Progenitor cell of endocrine pancreas (in vitro differentiated cells): ENCODE results near the gene COL3A1. TPM values are rescaled to one million over a fixed set of nuclear protein-coding genes. Genes with fewer than 3 reads are reported as not detected.

Experiments used
- DNase-seq: peaks from one replicate; pipeline ENCODE4 v3.0.0; 2021; ENCODE audit warnings: low spot score; ENCODE audit not compliant: unreplicated experiment
- H3K27ac Mint-ChIP-seq: 2 replicates; pipeline ENCODE4 v1.8.0; 2021; ENCODE audit warnings: mild to moderate bottlenecking, moderate library complexity, mixed read lengths
- H3K27me3 Mint-ChIP-seq: 2 replicates; pipeline ENCODE4 v1.8.0; 2021; ENCODE audit warnings: mixed read lengths
- H3K36me3 Mint-ChIP-seq: 2 replicates; pipeline ENCODE4 v1.8.0; 2022; ENCODE audit warnings: mixed read lengths; ENCODE audit not compliant: insufficient read depth
- H3K4me1 Mint-ChIP-seq: 2 replicates; pipeline ENCODE4 v1.8.0; 2021; ENCODE audit warnings: low read depth, mixed read lengths
- H3K4me3 Mint-ChIP-seq: 2 replicates; pipeline ENCODE4 v1.8.0; 2021; ENCODE audit warnings: low read depth, mild to moderate bottlenecking, moderate library complexity, mixed read lengths
- H3K9me3 Mint-ChIP-seq: 2 replicates; pipeline ENCODE4 v1.8.0; 2021; ENCODE audit warnings: low read depth, mixed read lengths
- total RNA-seq: library from RNA; stranded (reverse); gene quantifications from 2 replicates; pipeline ENCODE4 v1.2.1, GENCODE V29; 2021
- TF ChIP-seq, protein P1 (sequence below): fragments of 200-600 bp; sonication (generic); IDR thresholded peaks from one replicate; pipeline ENCODE4 v1.5.0; 2021; ENCODE audit warnings: antibody characterized with exemption, mild to moderate bottlenecking; ENCODE audit not compliant: unreplicated experiment

Gene COL3A1
- total RNA-seq, 1 donor from 2014 or later, result 15.5 TPM

GRCh38 chr2:188957646-188958045 lies 16.5 kb upstream of the COL3A1 start:
- no peaks in the 10 kb centered on the region for H3K36me3 Mint-ChIP-seq
- H3K9me3 Mint-ChIP-seq, result peaks cover 5% of the 10 kb centered on the region

DNA sequence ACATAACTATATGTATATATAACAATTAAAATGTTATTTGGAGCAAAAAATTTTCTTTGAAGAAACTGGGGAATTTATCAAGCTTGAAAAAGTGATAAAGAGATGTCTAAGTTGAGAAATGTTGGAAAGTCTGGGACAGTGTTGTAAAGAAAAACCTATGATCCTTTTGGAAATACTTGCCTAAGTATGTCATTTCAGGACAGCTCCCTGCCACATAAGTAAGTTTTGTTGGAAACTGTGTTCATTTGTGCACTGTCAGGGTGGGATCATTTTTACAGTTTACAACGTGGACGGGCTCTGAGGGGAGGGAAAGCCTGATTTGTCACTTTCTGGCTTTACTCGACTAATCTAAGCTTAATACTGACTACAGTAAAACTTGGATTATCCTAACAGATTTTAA lies 10.4 kb upstream of the COL3A1 start:
- Mint-ChIP-seq H3K36me3 (no peaks in the 10 kb centered on the region), H3K27me3 (no peaks in the 10 kb centered on the region), H3K4me3 (no peak overlapping the region), H3K4me1 (no peaks in the 10 kb centered on the region), H3K9me3 (peaks cover 5% of the 10 kb centered on the region), H3K27ac (no peak overlapping the region)
- TF ChIP-seq, protein P1, sequence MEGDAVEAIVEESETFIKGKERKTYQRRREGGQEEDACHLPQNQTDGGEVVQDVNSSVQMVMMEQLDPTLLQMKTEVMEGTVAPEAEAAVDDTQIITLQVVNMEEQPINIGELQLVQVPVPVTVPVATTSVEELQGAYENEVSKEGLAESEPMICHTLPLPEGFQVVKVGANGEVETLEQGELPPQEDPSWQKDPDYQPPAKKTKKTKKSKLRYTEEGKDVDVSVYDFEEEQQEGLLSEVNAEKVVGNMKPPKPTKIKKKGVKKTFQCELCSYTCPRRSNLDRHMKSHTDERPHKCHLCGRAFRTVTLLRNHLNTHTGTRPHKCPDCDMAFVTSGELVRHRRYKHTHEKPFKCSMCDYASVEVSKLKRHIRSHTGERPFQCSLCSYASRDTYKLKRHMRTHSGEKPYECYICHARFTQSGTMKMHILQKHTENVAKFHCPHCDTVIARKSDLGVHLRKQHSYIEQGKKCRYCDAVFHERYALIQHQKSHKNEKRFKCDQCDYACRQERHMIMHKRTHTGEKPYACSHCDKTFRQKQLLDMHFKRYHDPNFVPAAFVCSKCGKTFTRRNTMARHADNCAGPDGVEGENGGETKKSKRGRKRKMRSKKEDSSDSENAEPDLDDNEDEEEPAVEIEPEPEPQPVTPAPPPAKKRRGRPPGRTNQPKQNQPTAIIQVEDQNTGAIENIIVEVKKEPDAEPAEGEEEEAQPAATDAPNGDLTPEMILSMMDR, result no peak
- no peak for DNase-seq

More at GRCh38 chr2:188957646-188958045, 16.5 kb upstream of the COL3A1 start:
- TF ChIP-seq, protein P1, result no peak
- Mint-ChIP-seq H3K27ac (no peak overlapping the region), H3K4me1 (no peaks in the 10 kb centered on the region), H3K4me3 (no peak overlapping the region), H3K27me3 (no peaks in the 10 kb centered on the region)
- no peak for DNase-seq

GRCh38 chr2:188964976-188965546 lies 9.1 kb upstream of the COL3A1 start:
- Mint-ChIP-seq H3K4me3 (no peak overlapping the region), H3K27me3 (no peaks in the 10 kb centered on the region), H3K4me1 (no peaks in the 10 kb centered on the region), H3K9me3 (no peaks in the 10 kb centered on the region), H3K27ac (no peak overlapping the region), H3K36me3 (no peaks in the 10 kb centered on the region)
- TF ChIP-seq, protein P1, result no peak
- no peak for DNase-seq

GRCh38 chr2:188965563-188965962 lies 8.6 kb upstream of the COL3A1 start:
- Mint-ChIP-seq H3K9me3 (no peaks in the 10 kb centered on the region), H3K27me3 (no peaks in the 10 kb centered on the region), H3K27ac (no peak overlapping the region), H3K4me3 (no peak overlapping the region), H3K4me1 (no peaks in the 10 kb centered on the region), H3K36me3 (no peaks in the 10 kb centered on the region)
- no peak for DNase-seq
- TF ChIP-seq, protein P1, result no peak

DNA sequence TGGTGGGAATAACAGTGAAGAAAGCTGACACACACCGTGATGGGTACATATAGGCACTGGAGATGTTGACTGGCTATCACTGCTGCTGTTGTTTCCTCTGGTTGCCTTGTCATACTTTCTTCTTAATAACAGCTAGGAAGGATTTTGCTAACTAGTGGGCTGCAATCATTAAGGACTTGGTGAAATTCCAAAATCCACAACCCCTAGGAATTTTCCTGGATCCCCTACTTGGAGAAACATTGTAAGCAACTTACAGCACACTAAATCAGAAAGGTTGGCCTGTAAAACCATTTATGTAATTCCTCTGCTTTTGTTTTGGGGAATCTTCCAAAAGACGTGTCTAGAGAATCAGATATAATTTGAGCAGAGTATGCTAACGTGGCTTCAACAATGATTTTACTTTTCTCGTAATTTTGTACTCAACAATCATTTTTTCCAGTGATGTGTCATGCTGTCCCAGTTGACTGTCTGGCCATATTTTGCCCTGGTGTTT lies 8.0 kb upstream of the COL3A1 start:
- no peaks in the 10 kb centered on the region for H3K27me3 Mint-ChIP-seq

More for the DNA sequence above, 8.0 kb upstream of the COL3A1 start:
- DNase-seq, result no peak
- Mint-ChIP-seq H3K4me1 (no peaks in the 10 kb centered on the region), H3K36me3 (no peaks in the 10 kb centered on the region), H3K27ac (no peak overlapping the region), H3K9me3 (no peaks in the 10 kb centered on the region), H3K4me3 (no peak overlapping the region)
- TF ChIP-seq, protein P1, result no peak
